SK-N-SH (cell line): ENCODE data around the gene RBMS1.

Experiments
- CTCF ChIP-seq: fragments of 200-600 bp; sonication (generic); IDR thresholded peaks from 2 replicates; pipeline ENCODE4 v1.6.1; 2017; ENCODE audit warnings: antibody characterized with exemption, mild to moderate bottlenecking, moderate library complexity
- EZH2phosphoT487 ChIP-seq: fragments of 200-600 bp; sonication (generic); IDR thresholded peaks from 2 replicates; pipeline ENCODE4 v1.6.1; 2017; ENCODE audit warnings: low read depth, mixed run types, mild to moderate bottlenecking, antibody characterized with exemption, moderate library complexity, borderline replicate concordance
- POLR2AphosphoS5 ChIP-seq: IDR thresholded peaks from 2 replicates; pipeline ENCODE4 v1.6.1; 2012; ENCODE audit warnings: low read depth, low read length
- SIN3A ChIP-seq: IDR thresholded peaks from 2 replicates; pipeline ENCODE4 v1.6.1; 2012; ENCODE audit warnings: low read depth, mild to moderate bottlenecking, low read length, moderate library complexity, borderline replicate concordance
- TAF1 ChIP-seq: IDR thresholded peaks from 2 replicates; pipeline ENCODE4 v1.6.1; 2012; ENCODE audit warnings: low read depth, mild to moderate bottlenecking, low read length, moderate library complexity, borderline replicate concordance
- TCF12 ChIP-seq: IDR thresholded peaks from 2 replicates; pipeline ENCODE4 v1.4.0; 2012

DNA sequence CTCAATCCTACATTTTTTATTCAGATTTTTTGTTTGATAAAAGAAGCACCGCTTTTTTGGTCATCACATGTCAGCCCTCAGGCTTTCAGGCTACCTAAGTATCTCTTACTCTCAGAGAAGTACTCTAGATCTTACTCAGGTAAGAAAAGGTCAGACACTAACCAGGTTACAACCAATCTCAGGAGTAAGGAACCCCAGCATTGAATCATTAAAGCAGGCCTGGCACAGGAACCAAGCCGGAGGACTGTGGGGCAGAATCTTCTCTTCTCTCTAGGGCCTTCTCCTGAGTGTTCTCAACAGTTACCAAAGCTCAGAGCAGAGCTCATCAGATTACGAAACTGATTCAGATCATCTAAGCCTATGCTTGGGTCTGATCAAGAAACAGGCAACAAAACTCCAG lies 28.2 kb downstream of the RBMS1 start:
- TF ChIP-seq CTCF = no peak
- TF ChIP-seq SIN3A = no peak
- TF ChIP-seq POLR2AphosphoS5 = no peak
- no peak for TF ChIP-seq TAF1
- no peak for TF ChIP-seq EZH2phosphoT487
- TF ChIP-seq TCF12 = no peak
